GM21737 (cell line): Measurements from ENCODE around the gene PDCD11.
"Not testable (repeated sequence)": the region's sequence is repeated elsewhere in the genome, so short reads cannot be mapped to it uniquely, and the experiment has no call there.

Source experiments
- ATAC-seq: cut with Tn5 transposase; IDR thresholded peaks from one replicate; pipeline ENCODE4 v1.9.1; 2021; ENCODE audit warnings: mild to moderate bottlenecking, moderate library complexity; ENCODE audit not compliant: unreplicated experiment

The PDCD11 gene, protein sequence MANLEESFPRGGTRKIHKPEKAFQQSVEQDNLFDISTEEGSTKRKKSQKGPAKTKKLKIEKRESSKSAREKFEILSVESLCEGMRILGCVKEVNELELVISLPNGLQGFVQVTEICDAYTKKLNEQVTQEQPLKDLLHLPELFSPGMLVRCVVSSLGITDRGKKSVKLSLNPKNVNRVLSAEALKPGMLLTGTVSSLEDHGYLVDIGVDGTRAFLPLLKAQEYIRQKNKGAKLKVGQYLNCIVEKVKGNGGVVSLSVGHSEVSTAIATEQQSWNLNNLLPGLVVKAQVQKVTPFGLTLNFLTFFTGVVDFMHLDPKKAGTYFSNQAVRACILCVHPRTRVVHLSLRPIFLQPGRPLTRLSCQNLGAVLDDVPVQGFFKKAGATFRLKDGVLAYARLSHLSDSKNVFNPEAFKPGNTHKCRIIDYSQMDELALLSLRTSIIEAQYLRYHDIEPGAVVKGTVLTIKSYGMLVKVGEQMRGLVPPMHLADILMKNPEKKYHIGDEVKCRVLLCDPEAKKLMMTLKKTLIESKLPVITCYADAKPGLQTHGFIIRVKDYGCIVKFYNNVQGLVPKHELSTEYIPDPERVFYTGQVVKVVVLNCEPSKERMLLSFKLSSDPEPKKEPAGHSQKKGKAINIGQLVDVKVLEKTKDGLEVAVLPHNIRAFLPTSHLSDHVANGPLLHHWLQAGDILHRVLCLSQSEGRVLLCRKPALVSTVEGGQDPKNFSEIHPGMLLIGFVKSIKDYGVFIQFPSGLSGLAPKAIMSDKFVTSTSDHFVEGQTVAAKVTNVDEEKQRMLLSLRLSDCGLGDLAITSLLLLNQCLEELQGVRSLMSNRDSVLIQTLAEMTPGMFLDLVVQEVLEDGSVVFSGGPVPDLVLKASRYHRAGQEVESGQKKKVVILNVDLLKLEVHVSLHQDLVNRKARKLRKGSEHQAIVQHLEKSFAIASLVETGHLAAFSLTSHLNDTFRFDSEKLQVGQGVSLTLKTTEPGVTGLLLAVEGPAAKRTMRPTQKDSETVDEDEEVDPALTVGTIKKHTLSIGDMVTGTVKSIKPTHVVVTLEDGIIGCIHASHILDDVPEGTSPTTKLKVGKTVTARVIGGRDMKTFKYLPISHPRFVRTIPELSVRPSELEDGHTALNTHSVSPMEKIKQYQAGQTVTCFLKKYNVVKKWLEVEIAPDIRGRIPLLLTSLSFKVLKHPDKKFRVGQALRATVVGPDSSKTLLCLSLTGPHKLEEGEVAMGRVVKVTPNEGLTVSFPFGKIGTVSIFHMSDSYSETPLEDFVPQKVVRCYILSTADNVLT (N-terminal part only)

DNA sequence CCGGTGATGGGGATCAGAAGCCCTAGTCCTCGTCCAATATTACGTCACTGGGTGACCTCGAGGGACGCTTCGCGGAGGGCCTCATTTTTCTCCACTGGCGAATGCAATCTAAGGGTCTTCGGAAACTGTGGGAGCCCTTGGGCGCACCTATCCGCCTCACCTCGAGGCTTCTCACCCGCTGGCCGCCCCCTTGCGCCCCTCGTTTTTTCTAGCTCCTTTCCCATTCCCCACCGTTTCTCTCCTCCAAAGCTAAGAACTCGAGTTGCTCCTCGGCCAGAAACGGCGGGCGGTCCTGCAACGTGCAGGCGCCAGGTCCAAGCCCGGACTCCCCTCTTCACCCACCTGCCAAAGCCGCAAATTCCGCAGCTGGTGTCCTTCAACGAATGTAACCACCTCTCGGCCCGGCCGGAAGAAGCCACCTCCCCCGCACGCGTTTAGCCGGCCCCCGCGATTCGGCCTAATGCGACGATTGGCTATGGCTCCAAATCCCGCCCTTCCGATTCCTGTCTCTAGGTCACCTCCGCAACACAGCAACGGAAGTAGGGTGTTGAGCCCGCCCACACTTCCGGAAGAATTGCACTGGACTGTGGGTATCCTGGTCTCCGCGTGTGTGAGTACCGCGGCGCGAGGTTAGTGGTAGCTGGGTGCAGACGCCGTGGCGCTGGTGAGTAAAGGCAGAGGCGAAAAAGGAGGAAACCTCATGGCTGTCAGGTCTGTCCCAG, at the start of gene PDCD11, which contains the start of gene ATP5MK:
PDCD11 (plus strand) TSS at position 560 of the 722 bp plus-strand sequence. CDS start 1,801 bp downstream, outside the sequence.
ATP5MK (minus strand) TSS at position 409 of the 722 bp plus-strand sequence. CDS start 4,018 bp downstream, outside the sequence.
- ATAC-seq, result peak; percentile 98

DNA sequence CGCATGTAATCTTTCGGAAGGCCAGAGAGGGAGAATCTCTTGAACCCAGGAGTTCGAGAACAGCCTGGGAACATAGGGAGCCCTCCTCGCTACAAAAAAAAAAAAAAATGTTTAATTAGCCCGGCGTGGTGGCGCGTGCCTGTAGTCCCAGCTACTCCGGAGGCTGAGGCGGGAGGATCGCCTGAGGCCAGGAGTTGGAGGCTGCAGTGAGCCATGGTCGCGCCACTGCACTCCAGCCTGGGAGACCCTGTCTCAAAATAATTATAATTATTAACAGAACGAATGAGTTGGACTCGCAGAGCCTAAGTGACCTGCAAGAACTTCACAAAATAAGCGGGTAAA, 46.3 kb upstream of the PDCD11 start:
- ATAC-seq, result no peak

DNA sequence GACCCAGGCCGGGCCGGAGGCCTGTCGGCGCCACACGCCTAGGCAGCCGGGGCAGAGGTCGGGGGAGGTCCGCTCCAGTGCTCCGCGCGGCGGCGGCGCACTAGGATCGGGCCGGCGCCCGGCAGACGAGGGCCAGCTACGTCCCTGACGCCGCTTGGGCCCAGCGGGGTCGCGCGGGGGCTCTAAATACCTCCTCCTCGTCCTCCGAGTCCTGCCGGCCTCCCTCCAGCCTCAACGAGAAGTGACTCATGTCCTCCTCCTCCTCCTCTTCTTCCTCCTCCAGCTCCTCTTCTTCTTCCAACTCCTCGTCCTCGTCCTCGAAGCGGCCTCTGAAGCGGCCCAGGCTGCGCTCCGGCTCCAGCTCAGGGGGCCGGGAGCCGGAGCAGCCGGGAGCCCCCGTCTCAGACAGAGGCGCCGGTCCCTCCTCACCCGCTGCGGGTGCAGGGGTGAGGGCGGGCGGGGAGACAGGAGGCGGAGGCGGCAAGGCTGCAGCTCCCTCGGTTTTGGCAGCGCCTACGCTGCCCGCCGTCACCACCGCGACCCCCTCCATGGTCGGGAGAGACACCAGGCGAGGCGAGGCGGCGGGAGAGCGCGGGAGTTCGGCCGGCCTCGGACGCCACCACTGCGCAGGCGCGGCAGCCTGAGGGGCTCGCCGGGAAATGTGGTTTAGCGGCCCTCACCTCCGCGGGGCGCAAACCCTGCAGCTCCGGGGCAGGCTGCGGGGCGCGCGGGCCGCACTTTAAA, 45.7 kb upstream of the PDCD11 start, which contains the start of gene PCGF6:
PCGF6 (minus strand) TSS at position 624 of the 744 bp plus-strand sequence; CDS start at position 550, 74 bp downstream.
- peak; percentile 86 for ATAC-seq

DNA sequence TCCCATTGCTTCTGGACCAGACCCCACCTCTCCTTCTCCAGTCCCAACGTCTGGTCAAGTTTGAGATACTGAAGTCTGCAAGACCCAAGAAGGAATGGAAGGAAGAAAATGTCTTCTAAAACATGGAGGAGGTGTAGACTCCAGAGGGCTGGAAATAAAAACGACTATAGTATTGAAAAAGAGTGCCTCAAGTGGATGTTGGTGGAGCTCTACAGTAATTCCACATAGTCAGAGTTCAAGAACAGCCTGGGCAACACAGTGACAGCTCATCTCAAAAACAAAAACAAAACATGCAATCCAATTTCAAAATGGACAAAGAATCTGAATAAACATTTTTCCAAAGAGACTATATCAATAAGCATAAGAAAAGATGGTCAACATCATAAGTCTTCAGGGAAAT, 43.1 kb upstream of the PDCD11 start:
- ATAC-seq, result no peak

DNA sequence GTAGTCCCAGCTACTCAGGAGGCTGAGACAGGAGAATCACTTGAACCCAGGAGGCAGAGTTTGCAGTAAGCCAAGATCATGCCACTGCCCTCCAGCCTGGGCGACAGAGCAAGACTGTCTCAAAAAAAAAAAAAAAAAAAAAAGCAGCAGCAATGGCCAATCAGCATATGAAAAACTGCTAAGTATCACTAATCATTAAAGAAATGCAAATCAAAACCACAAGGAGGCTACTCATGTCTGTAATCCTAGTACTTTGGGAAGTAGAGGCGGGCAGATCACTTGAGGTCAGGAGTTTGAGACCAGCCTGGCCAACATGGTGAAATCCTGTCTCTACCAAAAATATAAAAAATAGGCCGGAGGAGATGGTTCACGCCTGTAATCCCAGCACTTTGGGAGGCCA, 41.9 kb upstream of the PDCD11 start:
- ATAC-seq, result not testable (repeated sequence)

DNA sequence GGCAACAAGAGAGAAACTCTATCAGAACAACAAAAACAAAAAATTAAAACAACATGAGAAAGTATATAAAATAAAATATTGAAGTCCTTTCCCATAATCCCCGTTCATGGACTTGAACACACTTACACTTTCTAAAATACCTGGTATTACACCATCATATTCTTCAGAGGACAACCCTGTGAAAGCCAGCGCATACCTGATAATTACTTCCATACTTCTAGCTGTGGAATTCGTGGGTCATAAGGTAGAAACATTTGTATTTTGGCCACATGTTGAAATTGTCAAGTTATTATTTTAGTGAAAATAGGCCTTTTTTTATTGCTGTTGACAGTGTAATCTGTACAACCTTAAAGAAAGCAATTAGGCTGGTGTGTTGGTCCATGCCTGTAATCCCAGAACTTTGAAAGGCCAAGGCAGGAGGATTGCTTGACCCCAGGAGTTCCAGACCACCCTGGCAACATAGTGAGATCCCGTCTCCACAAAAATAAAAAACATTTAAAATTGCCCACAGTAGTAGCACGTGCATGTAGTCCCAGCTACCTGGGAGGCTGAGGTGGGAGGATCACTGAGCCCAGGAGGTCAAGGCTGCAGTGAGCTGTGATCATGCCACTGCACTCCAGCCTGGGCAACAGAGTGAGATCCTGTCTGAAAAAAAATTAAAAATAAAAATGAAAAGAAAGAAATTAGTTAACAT, 40.4 kb upstream of the PDCD11 start:
- no peak for ATAC-seq

DNA sequence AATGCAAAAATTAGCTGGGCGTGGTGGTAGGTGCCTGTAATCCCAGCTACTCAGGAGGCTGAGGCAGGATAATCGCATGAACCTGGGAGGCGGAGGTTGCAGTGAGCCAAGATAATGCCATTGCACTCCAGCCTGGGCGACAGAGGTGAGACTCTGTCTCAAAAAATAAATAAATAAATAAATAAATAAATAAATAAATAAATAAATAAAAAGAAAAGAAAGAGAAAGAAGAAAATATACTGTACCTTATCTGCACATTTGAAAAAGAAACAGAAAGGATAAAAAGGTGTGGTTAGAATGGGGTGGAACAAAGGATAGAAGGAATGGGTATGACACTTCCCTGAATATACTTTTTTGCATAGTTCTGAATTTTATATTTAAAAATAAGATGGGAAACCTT, 36.9 kb upstream of the PDCD11 start:
- ATAC-seq, result not testable (repeated sequence)

DNA sequence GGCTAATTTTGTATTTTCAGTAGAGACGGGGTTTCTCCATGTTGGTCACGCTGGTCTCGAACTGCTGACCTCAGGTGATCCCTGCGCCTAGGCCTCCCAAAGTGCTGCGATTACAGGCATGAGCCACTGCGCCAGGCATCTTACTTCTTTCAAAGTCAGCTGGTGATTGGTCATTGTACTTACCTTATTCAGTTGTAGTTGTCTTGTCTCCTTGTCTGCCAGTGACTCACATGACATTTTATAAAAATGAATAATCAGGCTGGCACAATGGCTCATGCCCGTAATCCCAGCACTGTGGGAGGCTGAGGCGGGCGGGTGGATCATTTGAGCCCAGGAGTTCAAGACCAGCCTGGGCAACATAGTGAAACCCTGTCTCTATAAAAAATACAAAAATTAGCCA, 35.6 kb upstream of the PDCD11 start:
- ATAC-seq, result not testable (repeated sequence)

DNA sequence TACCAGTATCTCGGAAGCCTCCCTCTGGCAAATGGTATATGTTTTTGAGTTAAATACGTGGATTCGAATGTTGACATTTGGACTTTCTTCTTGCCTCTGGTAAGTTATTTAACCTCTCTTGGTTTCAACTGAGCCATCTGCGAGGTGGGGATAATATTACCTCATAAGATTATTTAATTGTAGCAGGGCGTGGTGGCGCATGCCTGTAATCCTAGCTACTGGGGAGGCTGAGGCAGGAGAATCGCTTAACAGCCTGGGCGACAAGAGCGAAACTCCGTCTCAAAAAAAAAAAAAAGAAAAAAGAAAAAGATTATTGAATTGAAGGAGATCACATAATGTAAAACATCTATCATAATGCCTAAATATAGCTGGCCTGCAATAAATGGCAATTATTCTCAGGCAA, 29.0 kb upstream of the PDCD11 start:
- no peak for ATAC-seq

DNA sequence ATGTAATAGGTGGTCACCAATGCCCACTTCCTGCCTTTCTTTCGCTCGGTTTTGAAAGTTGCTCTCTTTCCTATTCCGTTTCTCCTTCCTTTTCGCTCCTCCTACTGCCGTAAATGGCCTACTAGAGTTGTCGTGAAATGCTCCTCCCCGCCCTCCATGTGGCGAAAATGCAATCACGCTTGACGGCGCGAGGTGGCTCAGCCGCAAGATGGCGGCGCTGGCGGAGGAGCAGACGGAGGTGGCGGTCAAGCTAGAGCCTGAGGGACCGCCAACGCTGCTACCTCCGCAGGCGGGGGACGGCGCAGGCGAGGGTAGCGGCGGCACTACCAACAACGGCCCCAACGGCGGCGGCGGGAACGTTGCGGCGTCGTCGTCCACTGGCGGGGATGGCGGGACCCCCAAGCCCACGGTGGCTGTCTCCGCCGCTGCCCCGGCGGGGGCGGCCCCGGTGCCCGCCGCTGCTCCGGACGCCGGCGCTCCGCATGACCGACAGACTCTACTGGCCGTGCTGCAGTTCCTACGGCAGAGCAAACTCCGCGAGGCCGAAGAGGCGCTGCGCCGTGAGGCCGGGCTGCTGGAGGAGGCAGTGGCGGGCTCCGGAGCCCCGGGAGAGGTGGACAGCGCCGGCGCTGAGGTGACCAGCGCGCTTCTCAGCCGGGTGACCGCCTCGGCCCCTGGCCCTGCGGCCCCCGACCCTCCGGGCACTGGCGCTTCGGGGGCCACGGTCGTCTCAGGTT, 28.5 kb upstream of the PDCD11 start, which contains the start of gene TAF5:
TAF5 (plus strand) TSS at position 195 of the 737 bp plus-strand sequence; CDS start at position 209, 14 bp downstream.
- ATAC-seq, result peak; percentile 61

DNA sequence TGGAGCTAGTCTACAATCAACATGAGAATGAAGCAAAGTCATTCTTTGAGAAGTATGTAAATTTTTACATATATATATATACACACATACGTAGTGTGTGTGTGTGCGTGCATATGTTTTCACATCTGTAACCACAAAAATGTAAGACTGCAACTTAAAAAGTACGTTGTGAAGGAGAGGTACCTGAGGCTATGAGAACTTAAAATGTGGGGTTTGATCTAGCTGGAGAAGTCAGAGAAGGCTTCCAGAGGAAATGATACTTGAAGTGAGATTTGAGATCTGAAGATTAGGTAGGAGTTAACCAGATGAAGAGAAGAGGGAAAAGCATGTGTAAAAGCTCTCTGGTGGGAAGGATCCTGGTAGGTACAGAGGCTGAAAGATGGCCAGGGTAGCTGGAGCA, 22.9 kb upstream of the PDCD11 start:
- no peak for ATAC-seq

DNA sequence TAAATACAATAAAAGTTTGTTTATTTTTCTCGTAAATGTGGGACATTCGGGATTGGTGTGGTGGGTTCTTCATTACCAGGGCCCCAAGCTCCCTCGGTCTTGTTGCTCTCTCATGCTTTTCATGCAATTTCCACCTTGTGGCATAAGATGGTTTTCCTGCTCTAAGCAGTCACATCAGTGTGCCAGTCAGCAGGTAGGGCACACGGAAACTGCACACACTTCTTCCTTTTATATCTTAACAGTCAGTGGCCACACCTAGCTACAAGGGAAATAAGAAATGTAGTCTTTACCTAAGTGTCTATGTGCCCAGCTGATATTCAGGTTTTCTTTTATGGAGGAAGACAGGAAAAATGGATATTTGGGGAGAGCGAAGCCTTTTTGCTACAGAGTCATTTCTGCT, 22.2 kb upstream of the PDCD11 start:
- ATAC-seq, result no peak

DNA sequence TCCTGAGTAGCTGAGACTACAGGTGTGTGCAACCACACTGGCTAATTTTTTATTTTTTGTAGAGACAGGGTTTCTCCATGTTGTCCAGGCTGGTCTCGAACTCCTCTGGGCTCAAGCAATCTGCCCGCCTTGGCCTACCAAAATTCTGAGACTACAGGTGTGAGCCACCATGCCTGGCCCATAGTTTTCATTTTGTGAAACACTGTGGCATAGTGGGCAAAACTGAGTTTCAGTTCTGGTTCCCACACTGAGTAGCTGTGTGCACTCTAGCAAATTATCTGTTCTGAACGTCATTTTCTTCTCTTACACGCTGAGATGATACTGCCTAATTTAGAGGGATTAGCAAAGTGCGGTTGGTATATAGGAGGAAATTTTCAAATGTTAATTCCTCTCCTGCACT, 13.7 kb upstream of the PDCD11 start:
- ATAC-seq, result no peak

DNA sequence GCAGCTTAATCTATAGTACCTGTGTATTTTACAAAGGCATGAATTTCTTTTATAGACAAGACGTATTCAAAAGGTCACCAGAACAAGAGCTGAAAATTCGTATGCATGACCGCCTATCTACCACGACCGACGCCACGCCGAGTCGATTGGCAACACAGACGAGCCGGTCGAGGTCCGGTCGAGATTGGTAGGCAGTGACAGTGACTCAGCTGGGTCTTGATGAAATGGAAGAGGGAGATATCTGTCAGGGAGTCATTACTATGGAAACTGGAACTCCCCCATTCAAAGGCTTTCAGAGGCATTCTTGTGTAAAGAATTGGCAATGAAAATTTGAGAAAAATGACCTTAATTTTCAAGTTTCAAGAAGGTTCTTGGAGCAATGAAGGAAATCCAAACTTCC, 2.2 kb upstream of the PDCD11 start:
- no peak for ATAC-seq

DNA sequence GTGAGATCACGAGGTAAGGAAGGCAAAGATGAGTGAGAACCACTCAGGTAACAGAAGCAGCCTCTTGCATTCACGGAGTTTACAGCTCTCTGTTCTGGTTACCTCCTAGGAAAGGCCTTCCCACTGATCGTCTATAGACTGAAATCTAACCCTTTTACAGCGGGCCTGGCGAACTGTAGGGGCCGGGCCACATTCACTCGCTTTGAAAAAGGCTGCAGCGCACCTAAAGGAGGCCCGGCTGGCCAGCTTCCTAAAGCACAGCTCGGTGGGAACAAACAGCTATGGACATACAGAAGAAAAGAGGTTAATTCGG, 716 bp upstream of the PDCD11 start:
- ATAC-seq, result no peak

DNA sequence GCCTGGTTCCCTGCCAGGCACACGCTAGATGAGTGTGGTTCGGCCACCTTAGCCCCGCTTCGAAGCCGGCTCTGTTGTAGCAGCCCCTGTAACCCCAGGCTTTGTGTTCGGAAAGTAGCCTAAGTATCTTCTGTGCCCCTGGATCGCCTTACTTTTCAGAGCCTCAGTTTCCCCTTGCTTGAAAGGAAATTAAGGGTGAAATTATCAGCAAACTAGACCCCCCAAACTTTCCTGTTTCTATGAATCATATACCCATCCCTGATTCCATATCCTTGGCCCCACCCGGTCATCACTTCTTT, 312 bp downstream of the PDCD11 start:
- no peak for ATAC-seq

DNA sequence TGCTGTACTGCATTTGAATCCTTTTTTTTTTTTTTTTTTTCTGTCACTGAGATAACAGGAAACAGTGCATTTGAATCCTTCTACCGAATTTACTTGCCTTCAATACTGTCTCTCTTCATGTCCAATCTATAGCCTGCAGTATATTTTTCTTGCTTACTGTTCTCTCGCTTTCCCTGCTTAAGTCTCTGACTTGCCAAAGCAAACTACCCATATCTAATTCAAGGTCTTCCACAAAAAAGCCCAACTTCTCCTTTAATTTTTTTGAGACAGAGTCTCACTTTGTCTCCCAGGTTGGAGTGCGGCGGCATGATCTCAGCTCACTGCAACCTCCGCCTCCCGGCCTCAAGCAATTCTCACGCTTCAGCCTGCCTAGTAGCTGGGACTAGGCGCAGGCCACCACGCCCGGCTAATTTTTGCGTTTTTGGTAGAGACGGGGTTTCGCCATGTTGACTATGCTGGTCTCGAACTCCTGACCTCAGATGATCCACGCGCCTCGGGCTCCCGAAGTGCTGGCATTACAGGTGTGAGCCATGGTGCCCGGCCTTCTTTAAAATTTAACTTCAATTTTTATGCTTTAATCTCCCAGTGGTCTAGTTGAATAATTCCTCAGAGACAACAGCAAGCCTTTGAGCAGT, 882 bp downstream of the PDCD11 start:
- ATAC-seq, result no peak

DNA sequence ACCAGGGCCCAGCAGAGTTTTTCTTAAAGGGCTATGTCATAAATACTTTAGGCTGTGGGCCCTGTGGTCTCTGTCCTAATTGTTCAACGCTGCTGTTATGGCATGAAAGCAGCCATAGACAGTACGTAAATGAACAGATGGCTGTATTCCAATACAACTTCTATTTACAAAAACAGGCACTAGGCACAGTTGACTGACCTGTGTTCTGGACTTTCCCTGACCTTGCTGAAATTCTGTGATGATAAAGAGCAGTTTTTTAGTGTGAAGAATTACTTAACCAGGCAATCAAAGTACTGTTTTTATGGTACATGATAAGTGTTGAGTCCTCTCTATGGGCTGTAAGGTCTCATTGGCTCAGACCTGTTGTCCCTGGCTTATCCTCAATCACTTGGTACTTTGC, 17.1 kb downstream of the PDCD11 start:
- ATAC-seq, result no peak
